Measurements from ENCODE around the gene KPNA1. TPM values are rescaled to one million over a fixed set of nuclear protein-coding genes. Genes with fewer than 3 reads are reported as not detected.

The KPNA1 gene
- total and polyA plus RNA-seq, 2 experiments from 2014 or later: 19.8 to 30.1 TPM

- Mint-ChIP-seq H3K4me3 (no peak overlapping the region), H3K27ac (no peak overlapping the region; the same call in 1 of the 2 replicates), H3K27me3 (ENCODE audit: insufficient read depth, low read depth, poor library complexity) (no peaks in the 10 kb centered on the region), H3K36me3 (ENCODE audit: low read depth) (no peaks in the 10 kb centered on the region), H3K4me1 (peaks cover 33% of the 10 kb centered on the region), H3K9me3 (no peaks in the 10 kb centered on the region)
- Histone ChIP-seq H3K4me2 (no peak overlapping the region), H3K36me3 (ENCODE audit: insufficient read depth) (no peaks in the 10 kb centered on the region), H3F3A (replicated peaks; ENCODE audit: low read depth) (no peaks in the 10 kb centered on the region), H4K20me1 (replicated peaks; ENCODE audit: insufficient read depth) (peaks cover 71% of the 10 kb centered on the region), H3K9me2 (ENCODE audit: insufficient read depth) (no peaks in the 10 kb centered on the region), H3K27me3 (ENCODE audit: insufficient read depth) (no peaks in the 10 kb centered on the region), H3K4me1 (ENCODE audit: insufficient read depth) (peaks cover 24% of the 10 kb centered on the region), H3K79me2 (replicated peaks; ENCODE audit: insufficient read depth) (peaks cover 99% of the 10 kb centered on the region), H3K27ac (ENCODE audit: low read depth) (no peak overlapping the region), H3K4me3 (no peak overlapping the region), H2AFZ (no peak overlapping the region)
- DNase-seq (ENCODE audit: low spot score): no peak
- TF ChIP-seq EZH2phosphoT487 (IDR thresholded peaks at IDR 0.05; ENCODE audit: unreplicated experiment) (no peak), NANOG (IDR thresholded peaks at IDR 0.05; ENCODE audit: borderline replicate concordance) (no peak), CTCF (conservative IDR thresholded peaks at IDR 0.05; ENCODE audit: low read depth in 2 of 2) (no peak), ZNF331 (CRISPR knock-in tag; IDR thresholded peaks at IDR 0.05; ENCODE audit: low read depth) (no peak), EZH2 (IDR thresholded peaks at IDR 0.05; ENCODE audit: low read depth, unreplicated experiment) (no peak), CREB1 (CRISPR knock-in tag; IDR thresholded peaks at IDR 0.05; ENCODE audit: low read depth) (no peak)
- no peak for ATAC-seq
Measured at GRCh38 chr3:122502941-122503340, 11.8 kb downstream of the KPNA1 start.

- H3K36me3 ChIP-seq (ENCODE audit: insufficient read depth): no peaks in the 10 kb centered on the region
- Mint-ChIP-seq H3K36me3 (ENCODE audit: low read depth) (no peaks in the 10 kb centered on the region), H3K4me1 (peaks cover 35% of the 10 kb centered on the region), H3K9me3 (no peaks in the 10 kb centered on the region), H3K4me3 (no peak overlapping the region), H3K27me3 (ENCODE audit: insufficient read depth, low read depth, poor library complexity) (no peaks in the 10 kb centered on the region), H3K27ac (no peak overlapping the region)
- no peak overlapping the region for H2AFZ ChIP-seq
- peaks cover 32% of the 10 kb centered on the region for H3K4me1 ChIP-seq (ENCODE audit: insufficient read depth)
- H3K27me3 ChIP-seq (ENCODE audit: insufficient read depth): no peaks in the 10 kb centered on the region
- H3F3A ChIP-seq (replicated peaks; ENCODE audit: low read depth): no peaks in the 10 kb centered on the region
- DNase-seq (ENCODE audit: low spot score) (no peak), ATAC-seq (no peak)
- H3K4me3 ChIP-seq: no peak overlapping the region
- no peak overlapping the region for H3K27ac ChIP-seq (ENCODE audit: low read depth)
- H3K79me2 ChIP-seq (replicated peaks; ENCODE audit: insufficient read depth): peaks cover 99% of the 10 kb centered on the region
- no peaks in the 10 kb centered on the region for H3K9me2 ChIP-seq (ENCODE audit: insufficient read depth)
- peaks cover 65% of the 10 kb centered on the region for H4K20me1 ChIP-seq (replicated peaks; ENCODE audit: insufficient read depth)
- H3K4me2 ChIP-seq: no peak overlapping the region
- TF ChIP-seq POLR2AphosphoS5 (IDR thresholded peaks at IDR 0.05; ENCODE audit: low read depth) (no peak), ZNF114 (CRISPR knock-in tag; IDR thresholded peaks at IDR 0.05) (no peak), ETS1 (IDR thresholded peaks at IDR 0.05) (no peak), ZNF462 (CRISPR knock-in tag; IDR thresholded peaks at IDR 0.05) (no peak)
Measured at GRCh38 chr3:122502139-122502538, 12.6 kb downstream of the KPNA1 start.

All from GM23338 (cell line).